HepG2 (cell line): ENCODE data around the gene SLC51B. TPM values are rescaled to one million over a fixed set of nuclear protein-coding genes. Genes with fewer than 3 reads are reported as not detected.

ENCODE experiments used
- EZH2 ChIP-seq: conservative IDR thresholded peaks from 2 replicates; pipeline ENCODE4 v1.6.1; 2012; ENCODE audit warnings: mild to moderate bottlenecking, low read depth, low read length, moderate library complexity
- HNF4G ChIP-seq, 2 experiments: sonication (generic) in 1 of 2; formaldehyde crosslinking in 1 of 2; IDR thresholded peaks; 2 replicates each; pipeline versions ENCODE4 v1.4.0 to v1.6.1; 2011 to 2020; ENCODE audit warnings: borderline replicate concordance in 2 of 2, low read depth in 2 of 2, mild to moderate bottlenecking in 2 of 2, low read length in 1 of 2, missing genetic modification reagents in 1 of 2, moderate library complexity in 1 of 2
- JUNB ChIP-seq: sonication (generic); formaldehyde crosslinking; IDR thresholded peaks from 2 replicates; pipeline ENCODE4 v1.8.0; 2022; ENCODE audit warnings: missing genetic modification reagents, mild to moderate bottlenecking, borderline replicate concordance
- LCORL ChIP-seq, 2 experiments: fragments of 450-650 bp in 1 of 2; sonication (generic) in 1 of 2; formaldehyde crosslinking in 1 of 2; IDR thresholded peaks; 2 replicates each; pipeline versions ENCODE4 v1.5.0 to v1.6.1; 2017 to 2020; ENCODE audit warnings: antibody characterized with exemption in 1 of 2, missing genetic modification reagents in 1 of 2
- LRRFIP1 ChIP-seq: sonication (generic); formaldehyde crosslinking; conservative IDR thresholded peaks from 2 replicates; pipeline ENCODE4 v1.4.0; 2020; ENCODE audit warnings: missing genetic modification reagents
- MED13 ChIP-seq: sonication (generic); formaldehyde crosslinking; IDR thresholded peaks from 2 replicates; pipeline ENCODE4 v1.5.0; 2020; ENCODE audit warnings: missing genetic modification reagents
- MIXL1 ChIP-seq: IDR thresholded peaks from 2 replicates; pipeline ENCODE4 v1.6.1; 2016
- RFX1 ChIP-seq: fragments of 450-650 bp; IDR thresholded peaks from 2 replicates; pipeline ENCODE4 v1.6.1; 2017
- SNAPC4 ChIP-seq: sonication (generic); formaldehyde crosslinking; IDR thresholded peaks from 2 replicates; pipeline ENCODE4 v1.4.0; 2020; ENCODE audit warnings: mild to moderate bottlenecking, missing genetic modification reagents
- SOX5 ChIP-seq: IDR thresholded peaks from 2 replicates; pipeline ENCODE4 v1.6.1; 2016; ENCODE audit warnings: borderline replicate concordance
- STAG1 ChIP-seq: sonication (generic); formaldehyde crosslinking; IDR thresholded peaks from 2 replicates; pipeline ENCODE4 v1.4.0; 2020; ENCODE audit warnings: missing genetic modification reagents
- TBL1XR1 ChIP-seq: fragments of 150-350 bp; IDR thresholded peaks from 2 replicates; pipeline ENCODE4 v1.6.1; 2014; ENCODE audit warnings: borderline replicate concordance, low read length; ENCODE audit not compliant: partially characterized antibody
- ZBTB7A ChIP-seq: sonication (generic); formaldehyde crosslinking; IDR thresholded peaks from 2 replicates; pipeline ENCODE4 v1.8.0; 2022; ENCODE audit warnings: mild to moderate bottlenecking, missing genetic modification reagents
- ZNF142 ChIP-seq: sonication (generic); formaldehyde crosslinking; IDR thresholded peaks from 2 replicates; pipeline ENCODE4 v1.4.0; 2020; ENCODE audit warnings: missing genetic modification reagents
- ZNF441 ChIP-seq: sonication (generic); formaldehyde crosslinking; IDR thresholded peaks from 2 replicates; pipeline ENCODE4 v1.7.0; 2021; ENCODE audit warnings: missing genetic modification reagents, borderline replicate concordance
- polyA plus RNA-seq, 8 experiments: library from polyadenylated mRNA; depleted of rRNA in 3 of 8; stranded (reverse) in 7 of 8; unstranded in 1 of 8; fragments of >200 nt; fragmentation: Illumina TruSeq in 4 of 8; extraction: Trizol in 4 of 8; gene quantifications; 2 replicates each; pipeline versions ENCODE4 v1.2.1 to v1.2.3, GENCODE V29; 2011 to 2016; ENCODE audit warnings: low read depth in 4 of 8, missing spikeins in 1 of 8, mixed read lengths in 1 of 8; ENCODE audit not compliant: insufficient read depth in 1 of 8
- total RNA-seq, 5 experiments: library from RNA; depleted of rRNA; stranded (reverse); fragments of >200 nt; fragmentation: Illumina TruSeq; extraction: Trizol; gene quantifications; 2 replicates each; pipeline ENCODE4 v1.2.3, GENCODE V29; 2016; ENCODE audit warnings: low read depth in 1 of 5

The SLC51B gene
- total and polyA plus RNA-seq, 2 of the 13 experiments (the other 11 are each of a cell fraction or from before 2014, with no cell fraction given), result 14.9 to 17.1 TPM

- TF ChIP-seq SNAPC4 (CRISPR knock-in tag) (0 out of 2 replicates have a peak, but pooled peaks have one; percentile 81), JUNB (CRISPR knock-in tag) (no peak), SOX5 (CRISPR knock-in tag) (peak; percentile 99), EZH2 (no peak), STAG1 (CRISPR knock-in tag) (no peak), HNF4G (IDR thresholded peaks at IDR 0.05; ENCODE audit: borderline replicate concordance, low read depth, low read length) (peak; percentile 40; the same call in 1 of the 2 replicates), HNF4G (CRISPR knock-in tag; IDR thresholded peaks at IDR 0.05; ENCODE audit: borderline replicate concordance, low read depth) (no peak; the same call in 1 of the 2 replicates), ZNF142 (CRISPR knock-in tag) (peak; percentile 47; the same call in 1 of the 2 replicates), ZBTB7A (CRISPR knock-in tag) (peak; percentile 74; the same call in 1 of the 2 replicates), MED13 (CRISPR knock-in tag) (peak; percentile 26; the same call in 1 of the 2 replicates), TBL1XR1 (no peak), MIXL1 (CRISPR knock-in tag) (peak; percentile 74), LCORL (IDR thresholded peaks at IDR 0.05) (no peak), LCORL (CRISPR knock-in tag; IDR thresholded peaks at IDR 0.05) (peak; percentile 76; the same call in 1 of the 2 replicates), RFX1 (no peak), ZNF441 (CRISPR knock-in tag) (peak; percentile 33; the same call in 1 of the 2 replicates), LRRFIP1 (CRISPR knock-in tag) (no peak)
These were observed at the start of gene SLC51B (continued) for GRCh38 chr15:65044724-65045481.
